Measurements from ENCODE around the gene RFX2.

Gene RFX2

GRCh38 chr19:6067975-6068374, 42.3 kb downstream of the RFX2 start:
- no peak for ATAC-seq
- TF ChIP-seq ZC3H10 (CRISPR knock-in tag; IDR thresholded peaks at IDR 0.05) = no peak
- no peak for TF ChIP-seq RARB (CRISPR knock-in tag; IDR thresholded peaks at IDR 0.05)
- no peak for TF ChIP-seq ZFP30 (CRISPR knock-in tag; IDR thresholded peaks at IDR 0.05)
- no peak for TF ChIP-seq ISL1 (CRISPR knock-in tag; IDR thresholded peaks at IDR 0.05)
- TF ChIP-seq ARNTL (CRISPR knock-in tag; IDR thresholded peaks at IDR 0.05; ENCODE audit: borderline replicate concordance, low read depth) = no peak
- no peak for TF ChIP-seq ESRRG (CRISPR knock-in tag; IDR thresholded peaks at IDR 0.05)
- TF ChIP-seq BACH2 (CRISPR knock-in tag; IDR thresholded peaks at IDR 0.05; ENCODE audit: borderline replicate concordance) = no peak

GRCh38 chr19:6066661-6067646, 43.3 kb downstream of the RFX2 start:
- peak; percentile 67 for ATAC-seq
- TF ChIP-seq CREB5 (CRISPR knock-in tag; IDR thresholded peaks at IDR 0.05; ENCODE audit: low read depth) (no peak), TSHZ2 (CRISPR knock-in tag; IDR thresholded peaks at IDR 0.05) (no peak; the same call in 1 of the 2 replicates), ESRRG (CRISPR knock-in tag; IDR thresholded peaks at IDR 0.05) (no peak), ZFP30 (CRISPR knock-in tag; IDR thresholded peaks at IDR 0.05) (no peak), GLIS3 (CRISPR knock-in tag; IDR thresholded peaks at IDR 0.05) (no peak), ISL1 (CRISPR knock-in tag; IDR thresholded peaks at IDR 0.05) (peak; percentile 35; the same call in 1 of the 2 replicates), CSDC2 (CRISPR knock-in tag; IDR thresholded peaks at IDR 0.05) (no peak), SNAI2 (CRISPR knock-in tag; IDR thresholded peaks at IDR 0.05) (no peak), OSR1 (CRISPR knock-in tag; IDR thresholded peaks at IDR 0.05) (no peak), PPARA (CRISPR knock-in tag; IDR thresholded peaks at IDR 0.05; ENCODE audit: borderline replicate concordance) (no peak), TCF4 (CRISPR knock-in tag; IDR thresholded peaks at IDR 0.05; ENCODE audit: borderline replicate concordance) (peak; percentile 58; the same call in 1 of the 2 replicates), ARNTL (CRISPR knock-in tag; IDR thresholded peaks at IDR 0.05; ENCODE audit: borderline replicate concordance, low read depth) (no peak)

GRCh38 chr19:6065685-6066374, 44.5 kb downstream of the RFX2 start:
- ATAC-seq = no peak
- TF ChIP-seq ZC3H10 (CRISPR knock-in tag; IDR thresholded peaks at IDR 0.05) (no peak), ESRRG (CRISPR knock-in tag; IDR thresholded peaks at IDR 0.05) (no peak), RARB (CRISPR knock-in tag; IDR thresholded peaks at IDR 0.05) (no peak), PATZ1 (CRISPR knock-in tag; IDR thresholded peaks at IDR 0.05; ENCODE audit: borderline replicate concordance) (no peak), ZFP3 (CRISPR knock-in tag; IDR thresholded peaks at IDR 0.05) (no peak), CREB5 (CRISPR knock-in tag; IDR thresholded peaks at IDR 0.05; ENCODE audit: low read depth) (no peak), TOX (CRISPR knock-in tag; IDR thresholded peaks at IDR 0.05; ENCODE audit: borderline replicate concordance) (no peak), SNAI2 (CRISPR knock-in tag; IDR thresholded peaks at IDR 0.05) (no peak), ISL1 (CRISPR knock-in tag; IDR thresholded peaks at IDR 0.05) (no peak), ARNTL (CRISPR knock-in tag; IDR thresholded peaks at IDR 0.05; ENCODE audit: borderline replicate concordance, low read depth) (no peak), CSDC2 (CRISPR knock-in tag; IDR thresholded peaks at IDR 0.05) (no peak; the same call in 1 of the 2 replicates), ZNF8 (CRISPR knock-in tag; IDR thresholded peaks at IDR 0.05) (no peak), OSR1 (CRISPR knock-in tag; IDR thresholded peaks at IDR 0.05) (no peak)
